ENCODE measurements around the gene PLD1.

The PLD1 gene

GRCh38 chr3:171744158-171744741 is 66.0 kb downstream of the PLD1 start:
- no peak for DNase-seq

GRCh38 chr3:171743327-171744157 is 66.7 kb downstream of the PLD1 start:
- no peak for DNase-seq

GRCh38 chr3:171741377-171741776 is 68.9 kb downstream of the PLD1 start:
- DNase-seq, result peak; percentile 77 to 85

- DNase-seq, result no peak
These were observed 73.7 kb downstream of the PLD1 start for GRCh38 chr3:171736556-171736955.

- DNase-seq, result no peak
These were observed 76.7 kb downstream of the PLD1 start for GRCh38 chr3:171733561-171733960.

GRCh38 chr3:171732756-171733155 is 77.5 kb downstream of the PLD1 start:
- DNase-seq, result no peak

GRCh38 chr3:171731691-171732090 is 78.6 kb downstream of the PLD1 start:
- DNase-seq, result no peak

GRCh38 chr3:171729452-171730334 is 80.6 kb downstream of the PLD1 start:
- DNase-seq, result no peak

GRCh38 chr3:171727288-171727687 is 83.0 kb downstream of the PLD1 start:
- DNase-seq, result no peak

- DNase-seq, result no peak
These were observed 91.6 kb downstream of the PLD1 start for GRCh38 chr3:171718493-171719185.

- DNase-seq, result no peak
These were observed 95.1 kb downstream of the PLD1 start for GRCh38 chr3:171715155-171715554.

GRCh38 chr3:171712171-171712938 is 97.9 kb downstream of the PLD1 start:
- no peak for DNase-seq

GRCh38 chr3:171711461-171712170 is 98.7 kb downstream of the PLD1 start:
- DNase-seq, result no peak

- DNase-seq, result no peak
These were observed 99.9 kb downstream of the PLD1 start for GRCh38 chr3:171710359-171710758.

GRCh38 chr3:171704814-171705213 is 105.5 kb downstream of the PLD1 start:
- DNase-seq, result no peak

- no peak for DNase-seq
These were observed 106.3 kb downstream of the PLD1 start for GRCh38 chr3:171704002-171704401.

- DNase-seq, result no peak
These were observed 107.1 kb downstream of the PLD1 start for GRCh38 chr3:171703144-171703543.

GRCh38 chr3:171700653-171701052 is 109.6 kb downstream of the PLD1 start:
- DNase-seq, result no peak

- DNase-seq, result no peak
These were observed 110.1 kb downstream of the PLD1 start for GRCh38 chr3:171700157-171700556.

- DNase-seq, result no peak
These were observed 110.7 kb downstream of the PLD1 start for GRCh38 chr3:171699601-171700000.

- DNase-seq, result no peak
These were observed 113.5 kb downstream of the PLD1 start for GRCh38 chr3:171696805-171697204.
